Hepatic stellate cell (primary cell): ENCODE measurements around the gene GDF3.
"Not testable (repeated sequence)": the region's sequence is repeated elsewhere in the genome, so short reads cannot be mapped to it uniquely, and the experiment has no call there.

Experiments
- DNase-seq: peaks from one replicate; pipeline ENCODE4 v3.0.0; 2011; ENCODE audit warnings: low spot score

GDF3 gene

GRCh38 chr12:7695566-7696197 lies at the start of gene GDF3:
Gene GDF3, minus strand, starts transcription at chr12:7695775. Its CDS starts 47 bp downstream, at chr12:7695728.
- peak; percentile 19 for DNase-seq

- DNase-seq = no peak
Observed at GRCh38 chr12:7732993-7733392, 37.4 kb upstream of the GDF3 start.

DNA sequence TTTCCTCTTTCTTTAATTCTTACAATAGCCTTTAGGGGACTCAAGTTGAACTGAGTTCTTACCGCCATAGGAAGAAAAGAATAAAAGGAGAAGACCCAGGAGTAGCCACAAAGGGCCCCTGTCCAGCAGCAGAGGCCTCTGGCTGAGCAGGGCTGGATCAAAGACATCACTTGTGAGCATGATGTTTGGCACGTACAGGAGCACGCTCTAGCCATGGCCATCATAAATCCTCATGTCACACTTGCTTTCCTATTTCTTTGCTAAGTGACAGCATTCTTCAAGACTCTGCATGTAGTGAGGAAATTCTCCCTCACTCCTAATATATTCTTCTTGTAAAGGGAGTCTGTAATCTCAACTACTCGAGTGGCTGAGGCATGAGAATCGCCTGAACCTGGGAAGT lies 35.9 kb upstream of the GDF3 start:
- DNase-seq = no peak

DNA sequence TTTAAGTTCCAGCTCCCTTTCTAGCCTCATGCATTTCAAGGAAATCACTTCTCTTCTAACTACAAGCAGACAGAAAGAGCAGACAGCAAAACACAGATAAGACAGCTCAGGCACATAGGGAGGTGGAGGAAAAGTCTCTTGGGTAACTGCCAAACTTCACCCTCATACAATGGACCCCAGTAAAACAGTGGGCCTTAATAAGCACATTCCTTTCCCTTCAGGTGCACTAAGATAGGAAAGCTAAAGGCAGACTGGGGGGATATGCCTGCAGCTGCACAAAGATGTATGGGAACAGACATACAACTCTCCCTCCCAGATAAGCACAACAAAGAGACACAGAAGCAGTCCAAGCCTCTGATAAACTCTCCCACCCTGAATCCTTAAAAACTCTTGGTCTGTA lies 35.4 kb upstream of the GDF3 start:
- not testable (repeated sequence) for DNase-seq

DNA sequence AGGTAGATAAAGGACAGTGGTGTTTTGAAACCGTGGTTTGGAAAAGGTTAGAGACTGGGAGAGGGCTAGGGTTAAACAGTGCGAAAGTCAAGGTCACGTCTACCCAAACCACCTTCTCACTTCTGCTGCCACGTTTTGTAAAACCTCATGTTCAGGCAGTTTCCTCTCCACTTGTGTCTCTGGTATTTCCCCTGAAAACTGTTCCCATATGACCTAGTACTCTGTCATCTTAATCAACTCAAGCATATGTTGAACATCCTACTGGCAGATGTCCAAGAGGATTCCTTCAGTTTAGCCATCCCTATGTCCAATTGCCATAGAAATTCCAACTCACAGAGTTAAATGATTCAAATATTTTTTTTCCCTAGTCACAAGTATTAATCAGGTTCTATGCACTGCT lies 34.2 kb upstream of the GDF3 start:
- no peak for DNase-seq

- DNase-seq = no peak
Observed at GRCh38 chr12:7723926-7724325, 28.4 kb upstream of the GDF3 start.

GRCh38 chr12:7719946-7720730 lies 24.6 kb upstream of the GDF3 start:
- DNase-seq = no peak

DNA sequence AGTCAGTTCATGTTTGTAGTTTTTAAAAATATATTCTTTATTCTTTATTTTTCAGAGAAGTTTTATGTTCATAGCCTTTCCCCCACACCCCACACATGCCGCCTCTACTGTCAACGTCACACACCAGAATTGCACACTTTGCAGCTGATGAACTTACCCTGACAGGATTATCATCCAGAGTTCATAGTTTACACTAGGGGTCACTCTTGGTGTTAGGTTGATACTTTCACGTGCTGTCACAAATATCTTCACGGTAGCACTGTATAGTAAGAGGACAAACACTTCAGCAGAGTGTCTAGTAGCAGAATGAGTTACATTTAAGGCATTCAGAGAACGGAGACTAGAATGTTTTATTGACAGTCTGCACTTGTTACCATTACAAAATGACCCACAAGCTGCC lies 20.8 kb upstream of the GDF3 start:
- DNase-seq = no peak

- no peak for DNase-seq
Observed at GRCh38 chr12:7712841-7713442, 17.4 kb upstream of the GDF3 start.

DNA sequence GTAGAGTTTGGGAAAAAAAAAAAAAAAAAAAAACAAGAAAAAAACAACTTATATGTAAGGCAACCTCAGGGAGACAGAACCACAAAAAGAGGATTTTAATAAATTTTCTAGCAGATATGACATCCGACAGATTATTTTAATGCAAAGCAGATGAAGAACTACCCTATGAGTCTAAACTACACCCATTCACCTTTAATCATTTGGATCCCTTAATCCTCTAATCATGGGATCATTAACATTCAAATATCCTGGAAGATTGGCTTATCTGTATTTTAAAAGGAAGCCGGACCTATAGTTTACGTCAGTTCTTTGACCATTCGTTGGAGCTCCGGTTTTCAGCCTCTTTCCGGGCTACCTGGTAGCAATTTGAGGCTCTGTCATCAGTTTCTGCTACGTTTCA lies 15.6 kb upstream of the GDF3 start, which contains the start of gene DPPA3:
DPPA3 (plus strand) TSS at position 301 of the 400 bp plus-strand sequence. CDS start 138 bp downstream, outside the sequence.
- DNase-seq = no peak

GRCh38 chr12:7709969-7710675 lies 14.5 kb upstream of the GDF3 start:
- no peak for DNase-seq

DNA sequence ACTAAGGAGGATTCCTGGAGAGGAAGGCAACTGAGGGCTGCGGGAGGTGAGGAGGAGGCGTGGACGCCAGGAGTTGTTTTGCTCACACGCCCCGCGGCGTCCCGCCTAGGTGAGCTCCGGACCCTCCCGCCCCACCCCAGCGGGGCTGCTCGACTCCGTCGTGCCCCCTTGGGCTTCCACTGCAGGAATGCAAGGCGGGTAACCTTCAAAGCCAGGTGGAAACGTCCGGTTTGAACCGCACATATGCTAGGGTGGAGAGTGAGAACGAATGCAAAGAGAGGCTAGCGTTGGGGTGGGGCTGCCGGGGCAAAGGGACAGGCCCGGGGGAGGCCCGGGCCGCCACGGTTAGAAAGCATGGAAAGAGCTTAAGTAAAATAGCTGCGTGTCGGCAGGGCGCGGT lies 10.3 kb upstream of the GDF3 start:
- DNase-seq = no peak

DNA sequence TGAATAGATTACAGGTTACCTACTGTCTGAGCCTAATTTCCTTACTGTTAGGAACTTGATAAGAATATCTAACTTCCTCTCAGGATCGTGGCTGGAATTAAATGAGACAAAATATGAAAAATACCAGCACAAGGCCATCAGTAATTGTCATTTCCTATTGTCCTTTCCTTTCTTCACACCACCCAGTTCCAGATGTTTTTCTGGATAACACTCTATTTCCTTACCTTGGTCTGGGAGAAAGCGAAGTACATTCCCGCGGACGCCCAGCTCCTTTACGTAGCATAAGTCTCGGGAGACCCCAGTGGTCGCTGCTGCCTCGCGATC lies 376 bp downstream of the GDF3 start:
- no peak for DNase-seq

- no peak for DNase-seq
Observed at GRCh38 chr12:7694556-7695236, 879 bp downstream of the GDF3 start.

DNA sequence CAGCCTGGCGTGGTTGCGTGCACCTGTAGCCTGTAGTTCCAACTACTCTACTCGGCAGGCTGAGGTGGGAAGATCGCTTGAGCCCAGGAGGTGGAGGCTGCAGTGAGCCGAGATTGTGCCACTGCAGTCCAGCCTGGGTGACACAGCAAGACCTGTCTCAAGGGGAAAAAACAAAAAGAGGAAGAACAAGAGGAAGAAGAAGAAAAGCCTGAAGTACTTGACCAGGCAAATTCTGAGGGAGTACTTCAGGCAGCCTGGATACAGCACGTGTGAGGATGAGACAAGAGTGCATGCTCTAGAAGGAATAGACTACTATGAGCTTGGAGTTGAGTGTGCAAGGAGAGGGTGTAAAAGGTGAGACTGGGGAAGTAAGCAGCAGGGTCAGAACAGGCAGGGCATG lies 1.8 kb downstream of the GDF3 start:
- no peak for DNase-seq

- no peak for DNase-seq
Observed at GRCh38 chr12:7681535-7681934, 14.0 kb downstream of the GDF3 start.

- no peak for DNase-seq
Observed at GRCh38 chr12:7679251-7680045, 16.1 kb downstream of the GDF3 start.

DNA sequence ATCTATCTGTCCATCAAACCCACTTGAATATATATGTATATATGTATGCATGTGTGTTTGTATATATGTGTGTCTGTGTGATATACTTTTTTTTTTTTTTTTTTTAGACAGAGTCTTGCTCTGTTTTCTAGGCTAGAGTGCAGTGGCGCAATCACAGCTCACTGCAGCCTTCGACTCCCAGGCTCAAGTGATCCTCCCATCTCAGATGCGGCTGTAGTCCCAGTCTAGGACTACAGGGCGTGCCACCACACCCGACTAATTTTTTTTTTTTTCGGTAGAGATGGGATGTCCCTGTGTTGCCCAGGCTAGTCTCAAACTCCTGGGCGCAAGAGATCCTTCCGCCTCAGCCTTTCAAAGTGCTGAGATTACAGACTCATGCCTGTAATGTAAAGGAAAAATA lies 16.8 kb downstream of the GDF3 start:
- no peak for DNase-seq

GRCh38 chr12:7677432-7677888 lies 18.1 kb downstream of the GDF3 start:
- peak; percentile 55 for DNase-seq

DNA sequence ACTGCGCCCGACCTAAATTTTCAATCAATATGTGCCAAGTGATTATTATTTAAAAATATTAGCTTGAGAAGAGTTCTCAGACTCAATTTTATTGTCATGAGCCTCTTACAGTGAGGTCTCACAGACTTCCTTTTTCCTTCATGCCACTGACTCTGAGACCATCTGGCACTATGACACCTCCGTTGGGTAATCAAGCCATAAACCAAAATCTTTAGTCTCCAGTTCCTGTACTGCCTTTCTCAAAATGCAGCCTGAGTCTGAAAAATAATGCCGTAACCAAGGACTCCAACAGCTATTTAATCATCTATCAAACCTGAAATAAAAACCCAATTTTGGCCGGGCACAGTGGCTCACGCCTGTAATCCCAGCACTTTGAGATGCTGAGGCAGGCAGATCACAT lies 20.1 kb downstream of the GDF3 start:
- DNase-seq = not testable (repeated sequence)

DNA sequence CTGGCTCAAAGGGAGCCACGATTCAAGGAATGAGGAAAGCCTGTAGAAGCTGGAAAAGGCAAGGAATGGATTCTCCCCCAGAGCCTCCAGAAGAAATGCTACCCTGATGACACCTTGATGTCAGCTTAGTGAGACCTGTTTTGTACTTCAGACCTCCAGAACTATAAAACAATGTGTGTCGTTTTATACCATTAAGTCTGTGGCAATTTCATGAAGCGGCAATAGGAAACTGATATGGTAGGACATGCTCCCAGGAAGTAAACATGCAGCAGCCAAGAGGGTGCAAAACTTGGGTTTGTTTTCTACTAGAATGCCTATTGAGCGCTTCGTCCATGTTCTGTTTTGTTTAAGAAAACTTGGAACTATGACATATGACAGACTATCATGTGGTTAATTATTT lies 27.4 kb downstream of the GDF3 start:
- DNase-seq = no peak
